Measurements from ENCODE around the gene INAFM2. TPM values are rescaled to one million over a fixed set of nuclear protein-coding genes. Genes with fewer than 3 reads are reported as not detected.

INAFM2 gene
- total and polyA plus RNA-seq, 2 experiments from 2014 or later, result 13.7 to 19.5 TPM

- peak overlapping the region; percentile 87 for H3K4me2 ChIP-seq
- H3K79me2 ChIP-seq, result no peaks in the 10 kb centered on the region
- 25% methylated on average over 81 of the region's 91 CpGs for WGBS (ENCODE audit: low lambda C conversion rate, missing lambda C conversion rate)
Measured at GRCh38 chr15:40367686-40368611, 44.5 kb downstream of the INAFM2 start.

GRCh38 chr15:40368719-40369473, 45.4 kb downstream of the INAFM2 start:
- H4K20me1 ChIP-seq (ENCODE audit: insufficient read depth, poor library complexity, severe bottlenecking), result no peaks in the 10 kb centered on the region
- H3K27ac ChIP-seq, result no peak overlapping the region
- no peak for DNase-seq (ENCODE audit: low spot score)
- H2AFZ ChIP-seq, result no peak overlapping the region
- H3K79me2 ChIP-seq, result no peaks in the 10 kb centered on the region
- H3K4me2 ChIP-seq, result no peak overlapping the region
- H3K9me3 ChIP-seq (ENCODE audit: low read depth), result no peaks in the 10 kb centered on the region
- H3K9me2 ChIP-seq (replicated peaks; ENCODE audit: insufficient read depth), result no peaks in the 10 kb centered on the region
- no peak overlapping the region for H3K4me3 ChIP-seq
- H3K27me3 ChIP-seq, result no peaks in the 10 kb centered on the region
- 99% methylated on average over 22 of the region's 24 CpGs for WGBS (ENCODE audit: low lambda C conversion rate, missing lambda C conversion rate)
- H3K36me3 ChIP-seq (replicated peaks; ENCODE audit: insufficient read depth, low read depth), result no peaks in the 10 kb centered on the region
- no peak for TF ChIP-seq EZH2phosphoT487 (IDR thresholded peaks at IDR 0.05; ENCODE audit: low read depth, severe bottlenecking, unreplicated experiment)
- TF ChIP-seq EZH2 (IDR thresholded peaks at IDR 0.05; ENCODE audit: borderline replicate concordance), result no peak
- TF ChIP-seq CTCF (IDR thresholded peaks at IDR 0.05; ENCODE audit: poor library complexity), result no peak
- H3K4me1 ChIP-seq (ENCODE audit: insufficient read depth), result peaks cover 6% of the 10 kb centered on the region

More at GRCh38 chr15:40367686-40368611, 44.5 kb downstream of the INAFM2 start:
- H3K9me3 ChIP-seq (ENCODE audit: low read depth), result no peaks in the 10 kb centered on the region
- peaks cover 6% of the 10 kb centered on the region for H3K4me1 ChIP-seq (ENCODE audit: insufficient read depth)
- TF ChIP-seq EZH2phosphoT487 (IDR thresholded peaks at IDR 0.05; ENCODE audit: low read depth, severe bottlenecking, unreplicated experiment), result no peak
- peak; percentile 79 for TF ChIP-seq CTCF (IDR thresholded peaks at IDR 0.05; ENCODE audit: poor library complexity)
- no peak for TF ChIP-seq EZH2 (IDR thresholded peaks at IDR 0.05; ENCODE audit: borderline replicate concordance)
- peak; percentile 95 for DNase-seq (ENCODE audit: low spot score)
- H3K4me3 ChIP-seq, result no peak overlapping the region
- no peaks in the 10 kb centered on the region for H4K20me1 ChIP-seq (ENCODE audit: insufficient read depth, poor library complexity, severe bottlenecking)
- H3K9me2 ChIP-seq (replicated peaks; ENCODE audit: insufficient read depth), result no peaks in the 10 kb centered on the region
- H3K27me3 ChIP-seq, result no peaks in the 10 kb centered on the region
- no peaks in the 10 kb centered on the region for H3K36me3 ChIP-seq (replicated peaks; ENCODE audit: insufficient read depth, low read depth)
- peak overlapping the region; percentile 78 for H2AFZ ChIP-seq
- H3K27ac ChIP-seq, result no peak overlapping the region

- TF ChIP-seq EZH2 (IDR thresholded peaks at IDR 0.05; ENCODE audit: borderline replicate concordance) (no peak), EZH2phosphoT487 (IDR thresholded peaks at IDR 0.05; ENCODE audit: low read depth, severe bottlenecking, unreplicated experiment) (no peak), CTCF (IDR thresholded peaks at IDR 0.05; ENCODE audit: poor library complexity) (no peak)
- H3K4me2 ChIP-seq, result no peak overlapping the region
Measured at GRCh38 chr15:40369474-40369869, 46.0 kb downstream of the INAFM2 start.

More at GRCh38 chr15:40369474-40369869, 46.0 kb downstream of the INAFM2 start:
- no peaks in the 10 kb centered on the region for H3K9me3 ChIP-seq (ENCODE audit: low read depth)
- H2AFZ ChIP-seq, result no peak overlapping the region
- no peak for DNase-seq (ENCODE audit: low spot score)
- H3K4me1 ChIP-seq (ENCODE audit: insufficient read depth), result peaks cover 6% of the 10 kb centered on the region
- no peaks in the 10 kb centered on the region for H3K36me3 ChIP-seq (replicated peaks; ENCODE audit: insufficient read depth, low read depth)
- H3K27me3 ChIP-seq, result no peaks in the 10 kb centered on the region
- H4K20me1 ChIP-seq (ENCODE audit: insufficient read depth, poor library complexity, severe bottlenecking), result no peaks in the 10 kb centered on the region
- no peak overlapping the region for H3K4me3 ChIP-seq
- no peaks in the 10 kb centered on the region for H3K9me2 ChIP-seq (replicated peaks; ENCODE audit: insufficient read depth)
- no peak overlapping the region for H3K27ac ChIP-seq
- no peaks in the 10 kb centered on the region for H3K79me2 ChIP-seq
- WGBS (ENCODE audit: low lambda C conversion rate, missing lambda C conversion rate), result 96% methylated on average over 9 of the region's 10 CpGs

Data from hepatocyte (in vitro differentiated cells).